Endothelial cell of umbilical vein (primary cell): ENCODE measurements around the gene VAV3. TPM values are rescaled to one million over a fixed set of nuclear protein-coding genes. Genes with fewer than 3 reads are reported as not detected.

Experiments used
- BruUV-seq: library from RNA; stranded (reverse); fragments of 400-500 nt; replicated peaks from 2 replicates; lab custom pipeline; 2021; lab: Mats Ljungman, UMichigan
- CTCF ChIA-PET: fragments of 300-600, 350-600 bp; sonication (Branson Sonifier 250); formaldehyde crosslinking; loops from one replicate; lab custom pipeline; 2021; ENCODE audit warnings: antibody characterized with exemption, inconsistent platforms; lab: Charles Lee
- POLR2A ChIA-PET: fragments of 300-600, 350-600 bp; sonication (Branson Sonifier 250); formaldehyde crosslinking; loops from one replicate; lab custom pipeline; 2021; ENCODE audit warnings: antibody characterized with exemption, inconsistent platforms; lab: Charles Lee
- DNase-seq: peaks from one replicate; pipeline ENCODE4 v3.0.0-alpha.2; 2011; ENCODE audit warnings: low read depth, low spot score
- FAIRE-seq: peaks from 2 replicates; lab custom pipeline; 2011; peaks lifted over from hg19 to GRCh38; lab: Jason Lieb, UNC
- H2AFZ ChIP-seq: 2 replicates; pipeline ENCODE4 v1.6.0; 2012; ENCODE audit warnings: low read depth, low read length, control low read depth, inconsistent platforms
- H3K27ac ChIP-seq: 2 replicates; pipeline ENCODE4 v1.5.1; 2011; ENCODE audit warnings: low read depth, mild to moderate bottlenecking, control low read depth, low read length, moderate library complexity; ENCODE audit not compliant: insufficient read depth
- H3K27me3 ChIP-seq, 2 experiments: 2 replicates each; pipeline versions ENCODE4 v1.6.0 to v1.6.1; 2011; ENCODE audit warnings: low read length in 2 of 2, mixed read lengths in 1 of 2; ENCODE audit not compliant: control insufficient read depth in 2 of 2, insufficient read depth in 2 of 2
- H3K36me3 ChIP-seq, 2 experiments: 2 replicates in 1 of 2; 3 replicates in 1 of 2; pipeline ENCODE4 v1.5.1; 2011; ENCODE audit warnings: low read length in 2 of 2, mild to moderate bottlenecking in 1 of 2, moderate library complexity in 1 of 2; ENCODE audit not compliant: control insufficient read depth in 2 of 2, insufficient read depth in 2 of 2; ENCODE audit errors: extremely low read depth in 1 of 2
- H3K4me1 ChIP-seq: 3 replicates; pipeline ENCODE4 v1.5.1; 2011; ENCODE audit warnings: mild to moderate bottlenecking, low read length; ENCODE audit not compliant: control insufficient read depth, insufficient read depth; ENCODE audit errors: extremely low read depth
- H3K4me2 ChIP-seq: 2 replicates; pipeline ENCODE4 v1.6.1; 2011; ENCODE audit warnings: low read length, control low read depth, mixed read lengths; ENCODE audit not compliant: insufficient read depth
- H3K4me3 ChIP-seq, 3 experiments: fragments of 200-600 bp in 1 of 3; sonication (generic), shearing (Covaris generic) in 1 of 3; replicated peaks in 1 of 3; 2 replicates each; pipeline ENCODE4 v1.5.1; 2011 to 2016; ENCODE audit warnings: control low read depth in 3 of 3, low read length in 3 of 3, mild to moderate bottlenecking in 2 of 3, inconsistent platforms in 1 of 3, low read depth in 1 of 3, moderate library complexity in 1 of 3; ENCODE audit not compliant: insufficient read depth in 1 of 3
- H3K79me2 ChIP-seq: 2 replicates; pipeline ENCODE4 v1.6.0; 2012; ENCODE audit warnings: low read length, inconsistent platforms; ENCODE audit not compliant: control insufficient read depth, insufficient read depth
- H3K9ac ChIP-seq: replicated peaks from 2 replicates; pipeline ENCODE3; 2011; ENCODE audit warnings: low read length, control low read depth; ENCODE audit not compliant: insufficient read depth; ENCODE audit errors: extremely low read depth
- H3K9me1 ChIP-seq: replicated peaks from 3 replicates; pipeline ENCODE4 v1.6.0; 2011; ENCODE audit warnings: mild to moderate bottlenecking, low read length; ENCODE audit not compliant: control insufficient read depth, insufficient read depth; ENCODE audit errors: extremely low read depth
- H3K9me3 ChIP-seq: replicated peaks from 2 replicates; pipeline ENCODE4 v1.5.1; 2012; ENCODE audit warnings: low read length, inconsistent platforms; ENCODE audit not compliant: control insufficient read depth, insufficient read depth
- H4K20me1 ChIP-seq: replicated peaks from 2 replicates; pipeline ENCODE3; 2011; ENCODE audit warnings: mild to moderate bottlenecking, low read length; ENCODE audit not compliant: control insufficient read depth, insufficient read depth; ENCODE audit errors: extremely low read depth
- CTCF ChIP-seq, 2 donors: IDR thresholded peaks; 1 replicate in 1 of 2; 2 replicates in 1 of 2; pipeline ENCODE4 v1.5.1; 2011; ENCODE audit warnings: low read length in 2 of 2, mild to moderate bottlenecking in 2 of 2, moderate library complexity in 2 of 2, control low read depth in 1 of 2, inconsistent platforms in 1 of 2, low read depth in 1 of 2; ENCODE audit not compliant: insufficient read depth in 1 of 2; ENCODE audit errors: extremely low read depth in 1 of 2
- EZH2 ChIP-seq: IDR thresholded peaks from 2 replicates; pipeline ENCODE4 v1.6.1; 2012; ENCODE audit warnings: borderline replicate concordance, low read depth, mild to moderate bottlenecking, moderate library complexity, low read length, inconsistent platforms; ENCODE audit not compliant: severe bottlenecking
- FOS ChIP-seq: IDR thresholded peaks from 2 replicates; pipeline ENCODE4 v1.6.1; 2011; ENCODE audit warnings: mild to moderate bottlenecking, low read length, moderate library complexity, borderline replicate concordance; ENCODE audit not compliant: insufficient read depth
- GATA2 ChIP-seq: IDR thresholded peaks from 2 replicates; pipeline ENCODE4 v1.7.0; 2011; ENCODE audit warnings: low read depth, mild to moderate bottlenecking, moderate library complexity, mixed read lengths, low read length; ENCODE audit not compliant: insufficient read length, insufficient read depth
- JUN ChIP-seq: IDR thresholded peaks from 2 replicates; pipeline ENCODE4 v1.6.1; 2011; ENCODE audit warnings: borderline replicate concordance, low read depth; ENCODE audit not compliant: insufficient read length, insufficient read depth
- MAX ChIP-seq: IDR thresholded peaks from 2 replicates; pipeline ENCODE4 v1.6.1; 2011; ENCODE audit not compliant: insufficient read depth, insufficient read length
- MYC ChIP-seq: IDR thresholded peaks from one replicate; pipeline ENCODE4 v1.6.1; 2011; ENCODE audit warnings: mild to moderate bottlenecking, low read depth, low read length
- POLR2A ChIP-seq: IDR thresholded peaks from 2 replicates; pipeline ENCODE4 v1.6.1; 2012; ENCODE audit warnings: low read depth, mild to moderate bottlenecking, control low read depth, low read length
- POLR2AphosphoS5 ChIP-seq: IDR thresholded peaks from 2 replicates; pipeline ENCODE4 v1.6.1; 2012; ENCODE audit warnings: low read depth, mild to moderate bottlenecking, control low read depth, low read length, moderate library complexity; ENCODE audit not compliant: insufficient read depth
- dilution Hi-C: fragments of 300-500 bp; cut with MboI; formaldehyde crosslinking; loops from one replicate; pipeline ENCODE4 v1.15.0; 2019; ENCODE audit warnings: low sequenced_read_pairs; ENCODE audit not compliant: extremely low pct_ligation_motif_present
- intact Hi-C: fragments of 100-400 bp; cut with micrococcal nuclease; formaldehyde crosslinking; loops from one replicate; pipeline ENCODE4 v1.10.0; 2022
- polyA plus RNA-seq, 4 experiments: library from polyadenylated mRNA; depleted of rRNA in 3 of 4; stranded (reverse) in 3 of 4; unstranded in 1 of 4; fragments of >200 nt; gene quantifications; 2 replicates each; pipeline versions ENCODE4 v1.2.1 to v1.2.3, GENCODE V29; 2011 to 2012; ENCODE audit warnings: missing spikeins in 1 of 4
- total RNA-seq: library from RNA; stranded (reverse); gene quantifications from 2 replicates; pipeline ENCODE4 v1.2.3, GENCODE V29; 2021

The VAV3 gene
- total and polyA plus RNA-seq, 2 donors (not counting 3 experiments of a cell fraction or from before 2014, with no cell fraction given), result 0.18 to 1.5 TPM

- intact Hi-C loops, result no loop called here
- Histone ChIP-seq H2AFZ (no peak overlapping the region), H3K36me3 (no peaks in the 10 kb centered on the region), H3K27ac (no peak overlapping the region), H3K9ac (no peak overlapping the region), H3K4me1 (no peaks in the 10 kb centered on the region), H3K79me2 (no peaks in the 10 kb centered on the region), H3K4me2 (no peak overlapping the region), H3K27me3 (no peaks in the 10 kb centered on the region), H3K9me3 (no peaks in the 10 kb centered on the region), H4K20me1 (no peaks in the 10 kb centered on the region), H3K9me1 (no peaks in the 10 kb centered on the region), H3K4me3 (no peak overlapping the region)
- BruUV-seq, result no TSS peak
- DNase-seq (no peak), FAIRE-seq (no peak)
- ChIA-PET CTCF (no interaction called here), POLR2A (no interaction called here)
- TF ChIP-seq MYC (no peak), MAX (no peak), FOS (no peak), GATA2 (no peak), POLR2AphosphoS5 (no peak), JUN (no peak), EZH2 (no peak), POLR2A (no peak), CTCF (IDR thresholded peaks at IDR 0.05; ENCODE audit: extremely low read depth in 1 of 2, insufficient read depth in 1 of 2, low read depth in 1 of 2, low read length in 2 of 2) (no peak)
- dilution Hi-C loops, result no loop called here
Observed at GRCh38 chr1:107691540-107691939, 273.4 kb downstream of the VAV3 start.
